BJ (cell line): Measurements from ENCODE around the gene MFRP. TPM values are rescaled to one million over a fixed set of nuclear protein-coding genes. Genes with fewer than 3 reads are reported as not detected.

Source experiments
- CTCF ChIA-PET: fragments of 350-600 bp; formaldehyde crosslinking; extraction: SDS; loops from one replicate; lab custom pipeline; 2021; ENCODE audit warnings: antibody characterized with exemption, inconsistent platforms; lab: Yijun Ruan, JAX
- POLR2A ChIA-PET: fragments of 300-600 bp; sonication (Branson Sonifier 250); formaldehyde crosslinking; extraction: SDS; loops from one replicate; lab custom pipeline; 2021; ENCODE audit warnings: antibody characterized with exemption; lab: Charles Lee
- DNase-seq: peaks from one replicate; pipeline ENCODE4 v3.0.0-alpha.2; 2011; ENCODE audit warnings: low read depth
- H3K27me3 ChIP-seq: 2 replicates; pipeline ENCODE4 v1.6.0; 2011; ENCODE audit warnings: low read length; ENCODE audit not compliant: control insufficient read depth, insufficient read depth
- H3K36me3 ChIP-seq: 2 replicates; pipeline ENCODE4 v1.5.1; 2011; ENCODE audit warnings: low read length; ENCODE audit not compliant: control insufficient read depth, insufficient read depth
- H3K4me3 ChIP-seq: 2 replicates; pipeline ENCODE4 v1.5.1; 2011; ENCODE audit warnings: low read depth, mild to moderate bottlenecking, control low read depth, low read length
- CTCF ChIP-seq: IDR thresholded peaks from 2 replicates; pipeline ENCODE4 v1.5.1; 2011; ENCODE audit warnings: low read depth, mild to moderate bottlenecking, control low read depth, inconsistent platforms, low read length, moderate library complexity; ENCODE audit not compliant: insufficient read depth
- polyA plus RNA-seq: library from polyadenylated mRNA; depleted of rRNA; stranded (reverse); fragments of >200 nt; gene quantifications from 2 replicates; pipeline ENCODE4 v1.2.3, GENCODE V29; 2011

The MFRP gene
- polyA plus RNA-seq, 1 experiment, result not detected

DNA sequence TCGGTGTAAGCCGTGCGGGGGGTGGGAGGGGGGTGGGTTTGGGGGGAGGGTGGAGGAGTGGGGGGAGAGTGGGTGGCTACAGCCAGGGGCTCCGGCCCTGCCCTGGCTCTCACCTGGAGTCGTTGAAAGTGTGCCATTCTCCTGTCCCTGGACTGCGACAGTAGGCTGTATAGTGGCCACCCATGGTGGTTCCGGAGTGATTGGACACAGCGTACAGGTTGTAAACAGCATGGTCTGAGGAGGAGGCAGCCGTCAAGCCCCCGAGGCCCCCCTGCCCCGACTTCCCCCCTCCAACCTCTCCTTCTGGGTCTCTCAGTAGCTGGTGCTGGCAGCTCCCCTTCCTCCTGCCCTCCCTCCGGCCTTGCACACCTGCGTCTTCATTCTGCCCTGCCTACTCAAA lies 10.6 kb upstream of the MFRP start:
- ChIA-PET CTCF (interaction anchor here (0.6 to 4.7 kb wide), 22 partner anchors 8 to 752 kb away, joined by 3 to 349 read pairs (median 5); partner anchors contain the start of genes C1QTNF5, MFRP, THY1 and USP2), POLR2A (no interaction called here)
- DNase-seq, result no peak
- peak overlapping the region; percentile 53 for H3K4me3 ChIP-seq
- no peak for TF ChIP-seq CTCF
- H3K27me3 ChIP-seq, result peaks cover 3% of the 10 kb centered on the region; the same call in 1 of the 2 replicates
- no peaks in the 10 kb centered on the region for H3K36me3 ChIP-seq

DNA sequence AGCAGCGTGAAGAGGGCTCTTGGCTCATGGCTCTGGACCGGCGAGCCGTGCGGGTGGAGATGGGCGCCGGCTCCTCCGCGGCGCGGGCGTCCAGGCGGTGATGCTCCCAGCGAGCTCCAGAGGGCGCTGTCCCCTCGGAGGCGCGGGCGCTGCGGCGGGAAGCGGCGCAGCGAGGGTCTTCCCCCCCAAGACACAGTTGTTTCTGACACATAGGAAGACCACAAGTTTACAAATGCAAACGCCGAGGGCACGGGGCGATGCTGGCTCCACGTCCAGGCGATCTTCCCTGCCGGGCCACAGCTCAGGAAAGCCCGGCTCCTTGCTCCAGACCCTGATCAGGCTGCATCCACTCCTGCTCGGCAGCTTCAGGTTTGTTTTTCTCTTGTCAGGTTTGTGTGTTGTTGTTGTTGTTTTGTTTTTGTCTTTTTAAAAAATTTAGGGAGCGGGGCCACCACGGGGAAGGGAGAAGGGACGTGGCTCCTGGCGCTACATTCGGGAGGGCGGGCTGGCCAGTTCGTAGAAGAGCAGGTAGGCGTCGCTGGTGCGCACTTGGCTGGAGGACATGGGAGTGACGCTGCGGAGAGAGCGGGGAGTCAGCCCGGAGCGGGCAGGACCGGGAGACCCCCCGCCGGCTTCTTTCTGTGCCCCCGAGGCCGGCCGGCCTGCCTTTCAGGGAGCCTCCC lies 10.0 kb upstream of the MFRP start:
- Histone ChIP-seq H3K27me3 (peaks cover 4% of the 10 kb centered on the region; the same call in 1 of the 2 replicates), H3K36me3 (no peaks in the 10 kb centered on the region), H3K4me3 (peak overlapping the region; percentile 53)
- POLR2A ChIA-PET, result interaction anchor here (0.5 to 0.7 kb wide), 2 partner anchors 151 to 290 kb away, joined by 4 to 12 read pairs; no protein-coding TSS in a partner anchor
- DNase-seq, result no peak
- CTCF ChIA-PET, result interaction anchor here (0.6 to 4.7 kb wide), 34 partner anchors 8 to 752 kb away, joined by 3 to 349 read pairs (median 4); partner anchors contain the start of genes C1QTNF5, MCAM, MFRP and NECTIN1
- peak; percentile 75 for TF ChIP-seq CTCF

GRCh38 chr11:119355091-119355843 lies 8.8 kb upstream of the MFRP start:
- H3K4me3 ChIP-seq, result no peak overlapping the region
- TF ChIP-seq CTCF, result no peak
- ChIA-PET CTCF (interaction anchor here (0.9 to 4.7 kb wide), 14 partner anchors 10 to 374 kb away, joined by 3 to 349 read pairs (median 6); partner anchors contain the start of genes C1QTNF5, MCAM, MFRP and NECTIN1), POLR2A (interaction anchor here (0.7 kb wide), 1 partner anchor 289 kb away, joined by 4 read pairs; no protein-coding TSS in a partner anchor)
- H3K27me3 ChIP-seq, result peaks cover 8% of the 10 kb centered on the region; the same call in 1 of the 2 replicates
- H3K36me3 ChIP-seq, result no peaks in the 10 kb centered on the region
- no peak for DNase-seq

DNA sequence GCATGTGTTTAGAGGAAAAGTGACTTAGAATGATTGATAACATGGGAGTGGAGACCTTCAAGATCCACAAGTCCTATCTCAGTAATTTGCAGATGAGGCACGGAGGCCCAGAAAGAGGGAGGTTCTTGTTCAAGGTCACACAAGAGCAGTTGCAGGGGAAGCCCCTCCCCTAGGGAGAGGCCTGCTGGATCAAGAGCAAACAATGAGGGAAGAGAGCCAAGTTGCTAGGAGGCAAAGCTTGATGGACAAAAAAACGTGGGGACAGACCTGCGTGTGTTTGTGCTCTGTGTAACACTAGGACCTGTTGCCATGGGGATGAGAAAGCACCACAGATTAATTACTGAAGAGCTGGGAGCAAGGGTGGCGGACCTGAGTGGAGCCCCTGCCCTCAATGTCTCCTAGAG lies 6.4 kb upstream of the MFRP start:
- no peaks in the 10 kb centered on the region for H3K36me3 ChIP-seq
- no peak for TF ChIP-seq CTCF
- no peak for DNase-seq
- peaks cover 11% of the 10 kb centered on the region for H3K27me3 ChIP-seq
- ChIA-PET POLR2A (no interaction called here), CTCF (interaction anchor here (0.7 to 5.6 kb wide), 9 partner anchors 9 to 128 kb away, joined by 3 to 36 read pairs (median 4); partner anchors contain the start of gene C1QTNF5)
- H3K4me3 ChIP-seq, result no peak overlapping the region
